GM21825 (cell line): ENCODE results near the gene ALLC.
"Not testable (repeated sequence)": the region's sequence is repeated elsewhere in the genome, so short reads cannot be mapped to it uniquely, and the experiment has no call there.

Experiments
- ATAC-seq: cut with Tn5 transposase; IDR thresholded peaks from one replicate; pipeline ENCODE4 v1.9.1; 2021; ENCODE audit warnings: mild to moderate bottlenecking, moderate library complexity; ENCODE audit not compliant: unreplicated experiment

ALLC gene

DNA sequence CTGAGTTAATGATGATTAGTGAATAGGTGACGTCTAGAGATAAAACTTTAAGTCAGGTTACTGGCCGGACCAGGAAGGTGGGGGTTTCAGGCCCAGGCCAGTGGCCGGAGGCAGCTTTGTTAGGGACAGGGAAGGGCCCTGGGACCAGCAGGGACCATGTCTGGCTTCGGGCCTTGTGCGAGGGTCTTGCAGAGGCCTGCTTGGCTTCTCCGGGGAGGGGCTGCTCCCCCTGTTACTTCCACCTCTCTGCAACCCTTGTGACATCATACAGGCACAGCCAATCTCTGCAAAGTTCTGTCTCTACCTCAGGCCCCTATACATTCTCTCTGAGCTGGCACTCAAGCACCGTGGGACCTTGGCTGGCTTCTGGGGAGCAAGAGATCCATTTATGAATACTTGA, at the start of gene ALLC:
ALLC (plus strand) TSS at position 320 of the 400 bp plus-strand sequence. CDS start 12,958 bp downstream, outside the sequence.
- no peak for ATAC-seq

DNA sequence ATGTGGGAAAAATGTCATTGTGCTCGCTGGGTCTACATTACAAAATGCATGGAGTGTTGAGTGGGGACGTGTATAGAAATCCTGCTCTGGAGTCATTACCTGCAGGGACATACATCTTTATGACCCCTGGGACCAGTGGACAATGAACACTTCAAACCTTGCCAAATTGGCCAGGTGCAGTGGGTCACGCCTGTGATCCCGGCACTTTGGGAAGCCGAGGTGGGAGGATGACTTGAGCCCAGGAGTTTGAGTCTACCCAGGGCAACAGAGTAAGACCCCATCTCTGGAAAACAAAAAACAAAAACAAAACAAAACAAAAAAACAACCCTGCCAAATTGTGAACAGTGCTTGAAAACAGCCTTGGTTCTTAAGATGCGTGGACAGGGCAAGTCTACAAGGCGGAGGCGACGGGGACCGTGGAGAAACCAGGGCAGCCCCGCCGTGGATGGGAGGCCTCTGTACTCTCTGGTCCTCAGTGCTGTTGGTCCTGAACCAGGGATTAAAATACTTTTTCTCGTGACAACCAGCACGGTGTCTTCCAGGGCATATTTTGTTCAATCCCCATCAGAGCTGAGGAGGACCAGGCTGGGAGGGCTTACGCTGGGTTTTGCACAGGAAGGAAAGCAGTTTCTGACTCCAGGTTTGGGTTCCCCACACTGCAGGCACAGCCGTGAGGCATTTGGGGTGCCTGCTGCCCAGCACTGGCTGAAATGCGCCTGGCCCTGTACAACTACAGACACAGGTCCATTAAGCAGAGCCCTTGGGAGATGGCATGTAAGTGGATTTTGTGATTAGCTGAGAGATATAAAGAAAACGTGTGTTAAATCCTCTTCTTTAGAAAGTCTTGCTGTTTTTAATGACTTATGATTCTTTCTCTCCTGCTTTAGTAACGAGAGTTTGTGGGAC, 49.4 kb upstream of the ALLC start:
- ATAC-seq: no peak

GRCh38 chr2:3609279-3609673, 48.7 kb upstream of the ALLC start:
- not testable (repeated sequence) for ATAC-seq

DNA sequence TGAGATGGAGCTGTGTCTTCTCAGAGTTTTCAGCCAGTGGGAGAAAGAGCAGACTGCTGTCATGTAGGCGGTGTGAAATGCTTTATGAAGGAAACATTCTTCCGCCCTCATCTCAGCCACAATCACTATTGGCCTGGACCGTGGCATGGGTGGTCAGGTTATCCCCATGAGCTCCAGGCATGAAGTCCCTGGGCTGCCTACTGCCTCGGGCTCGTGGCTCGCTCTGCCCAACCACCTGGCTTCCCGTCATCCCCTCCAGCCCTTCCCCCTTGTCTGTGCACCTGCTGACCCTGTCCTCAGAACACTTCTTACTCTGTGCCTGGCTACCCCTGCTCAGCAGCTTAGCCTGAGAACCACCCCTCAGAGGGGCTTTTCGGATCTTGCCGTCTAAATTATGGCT, 47.6 kb upstream of the ALLC start:
- no peak for ATAC-seq

GRCh38 chr2:3610881-3611505, 47.0 kb upstream of the ALLC start:
- ATAC-seq: no peak

DNA sequence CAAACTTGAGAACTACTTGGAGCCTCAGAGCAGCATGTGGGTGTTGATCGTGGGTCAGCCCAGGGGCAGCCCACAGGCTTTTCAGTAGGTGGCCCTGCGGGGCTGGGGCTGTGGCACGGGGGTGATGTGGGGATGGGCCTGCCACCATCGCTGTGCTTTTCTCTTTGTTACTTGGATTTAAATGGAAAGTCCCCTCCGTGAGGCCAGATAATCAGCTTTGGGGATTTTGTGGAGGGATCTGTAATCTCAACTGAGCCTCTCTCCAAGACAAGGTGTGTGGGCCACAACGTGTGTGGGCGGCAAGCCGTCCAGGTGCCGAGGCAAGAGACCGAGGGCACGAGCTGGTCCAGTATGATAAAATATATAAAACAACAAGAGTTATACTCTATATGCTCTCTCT, 46.4 kb upstream of the ALLC start:
- no peak for ATAC-seq

GRCh38 chr2:3612639-3613523, 45.1 kb upstream of the ALLC start:
- no peak for ATAC-seq

DNA sequence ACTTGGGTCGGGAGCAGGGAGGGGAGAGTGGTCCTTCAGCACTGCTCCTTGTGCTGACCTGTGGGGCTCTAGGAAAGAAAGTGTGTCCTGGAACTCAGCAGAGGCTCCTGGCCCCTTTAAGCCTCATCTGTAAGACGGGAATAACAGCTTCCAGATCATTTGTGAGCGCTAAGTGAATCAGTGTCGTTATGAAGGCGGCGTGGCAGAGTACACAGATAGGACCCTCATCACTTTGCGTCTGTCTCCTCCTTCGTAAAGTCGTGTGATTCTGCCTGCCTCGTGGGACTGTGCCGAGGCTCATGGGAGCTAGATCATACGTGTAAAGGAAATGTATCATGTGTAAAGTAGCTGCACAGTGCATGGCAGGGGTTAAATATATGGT, 44.5 kb upstream of the ALLC start:
- no peak for ATAC-seq

DNA sequence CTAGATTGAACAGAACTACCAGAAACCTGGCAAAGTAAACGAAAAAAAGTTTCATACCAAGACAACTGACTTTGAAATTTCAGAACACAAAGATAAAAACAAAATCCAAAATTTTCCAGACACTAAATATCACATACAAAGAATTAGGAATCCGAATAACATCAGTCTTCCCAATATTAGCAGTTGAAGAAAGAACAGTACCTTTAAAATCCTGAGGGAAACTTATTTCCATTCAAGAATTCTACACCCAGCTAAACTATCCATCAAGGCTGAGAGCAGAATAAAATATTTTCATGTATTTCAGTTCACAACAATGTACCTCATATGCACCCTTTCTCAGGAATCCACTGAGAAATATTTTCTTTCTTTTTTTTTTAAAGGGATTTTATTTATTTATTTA, 43.3 kb upstream of the ALLC start:
- ATAC-seq: not testable (repeated sequence)

GRCh38 chr2:3615541-3616200, 42.3 kb upstream of the ALLC start:
- not testable (repeated sequence) for ATAC-seq

DNA sequence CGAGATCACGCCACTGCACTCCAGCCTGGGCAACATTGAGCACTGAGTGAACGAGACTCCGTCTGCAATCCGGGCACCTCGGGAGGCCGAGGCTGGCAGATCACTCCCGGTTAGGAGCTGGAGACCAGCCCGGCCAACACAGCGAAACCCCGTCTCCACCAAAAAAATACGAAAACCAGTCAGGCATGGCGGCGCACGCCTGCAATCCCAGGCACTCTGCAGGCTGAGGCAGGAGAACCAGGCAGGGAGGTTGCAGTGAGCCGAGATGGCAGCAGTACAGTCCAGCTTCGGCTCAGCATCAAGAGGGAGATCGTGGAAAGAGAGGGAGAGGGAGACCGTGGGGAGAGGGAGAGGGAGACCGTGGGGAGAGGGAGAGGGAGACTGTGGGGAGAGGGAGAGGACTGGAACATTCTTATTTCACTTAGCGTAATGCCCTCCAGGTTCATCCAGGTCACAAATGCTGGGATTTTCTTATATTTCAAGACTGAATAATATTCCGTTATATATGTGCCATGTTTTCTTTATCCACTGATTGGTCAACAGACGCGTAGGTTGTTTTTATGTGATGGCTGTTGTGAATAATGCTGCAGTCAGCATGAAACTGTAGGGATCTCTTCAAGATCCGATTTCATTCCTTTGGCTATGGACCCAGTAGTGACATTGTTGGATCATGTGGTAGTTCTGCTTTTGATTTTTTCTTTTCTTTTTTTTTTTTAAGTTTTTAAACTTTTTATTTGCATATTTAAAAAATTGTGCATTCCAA, 41.4 kb upstream of the ALLC start:
- ATAC-seq: not testable (repeated sequence)

GRCh38 chr2:3617198-3617890, 40.7 kb upstream of the ALLC start:
- no peak for ATAC-seq

DNA sequence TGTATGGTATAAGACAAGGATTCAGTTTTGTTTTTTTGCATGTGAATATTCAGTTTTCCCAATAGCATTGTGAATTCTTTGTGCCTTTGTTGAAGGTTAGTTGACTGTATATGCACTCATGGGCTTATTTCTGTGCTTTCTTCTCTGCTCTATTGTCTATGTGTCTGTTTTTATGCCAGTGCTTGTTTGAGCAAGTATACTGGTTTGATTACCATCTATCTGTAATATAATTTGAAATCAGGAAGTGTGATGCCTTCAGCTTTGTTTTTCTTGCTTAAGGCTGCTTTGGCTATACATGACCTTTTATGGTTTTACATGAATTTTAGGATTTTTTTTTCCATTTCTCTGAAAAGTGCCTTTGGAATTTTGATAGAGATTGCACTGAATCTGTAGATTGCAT, 39.6 kb upstream of the ALLC start:
- no peak for ATAC-seq

- no peak for ATAC-seq
Measured at GRCh38 chr2:3619033-3619432, 39.0 kb upstream of the ALLC start.

DNA sequence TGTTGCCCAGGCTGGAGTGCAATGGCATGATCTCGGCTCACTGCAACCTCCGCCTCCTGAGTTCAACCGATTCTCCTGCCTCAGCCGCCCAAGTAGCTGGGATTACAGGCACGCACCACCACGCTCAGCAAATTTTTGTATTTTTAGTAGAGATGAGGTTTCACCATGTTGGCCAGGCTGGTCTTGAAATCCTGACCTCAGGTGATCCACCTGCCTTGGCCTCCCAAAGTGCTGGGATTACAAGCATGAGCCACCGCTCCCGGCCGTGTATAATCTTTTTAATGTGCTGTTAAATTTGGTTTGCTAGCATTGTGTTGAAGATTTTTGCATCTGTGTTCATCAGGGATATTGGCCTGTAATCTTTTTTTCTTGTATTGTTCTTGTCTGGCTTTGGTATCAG, 38.3 kb upstream of the ALLC start:
- ATAC-seq: not testable (repeated sequence)

- no peak for ATAC-seq
Measured at GRCh38 chr2:3620834-3621233, 37.2 kb upstream of the ALLC start.

GRCh38 chr2:3622967-3623366, 35.0 kb upstream of the ALLC start:
- no peak for ATAC-seq

DNA sequence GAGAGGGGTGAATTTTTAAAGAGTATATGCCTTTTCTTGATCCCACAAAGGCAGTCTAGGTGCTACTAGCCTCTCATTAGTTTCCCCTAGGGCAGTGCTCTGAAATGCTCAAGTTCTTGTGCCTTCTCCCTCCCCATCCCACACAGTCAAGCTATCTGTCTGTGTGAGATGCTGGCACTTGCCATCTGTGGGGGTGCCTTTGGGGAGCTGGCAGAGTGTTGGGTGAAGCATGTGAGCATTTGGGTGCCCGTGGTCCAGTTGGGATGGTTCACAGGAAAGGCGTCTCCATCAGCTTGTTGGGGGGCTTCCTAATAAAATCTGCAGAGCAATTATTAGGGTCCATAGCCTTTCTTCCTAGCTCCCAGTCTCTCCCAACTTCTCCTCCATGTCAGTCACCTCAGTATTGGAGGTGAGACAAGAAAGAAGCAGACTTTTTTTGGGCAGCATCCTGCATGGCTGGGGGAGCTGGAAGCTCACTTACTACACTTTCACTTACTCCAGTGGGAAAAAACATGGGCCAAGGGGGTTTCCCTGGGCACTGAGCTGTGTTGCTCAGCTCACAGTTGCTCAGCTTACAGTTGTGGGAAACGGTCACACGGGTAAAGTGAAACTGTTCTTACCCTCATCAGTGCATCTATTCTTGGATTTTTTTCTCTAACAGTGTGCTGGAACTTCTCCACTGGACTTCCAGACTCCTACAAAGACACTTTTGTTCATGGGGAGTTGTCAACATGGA, 33.8 kb upstream of the ALLC start:
- ATAC-seq: peak; percentile 80

DNA sequence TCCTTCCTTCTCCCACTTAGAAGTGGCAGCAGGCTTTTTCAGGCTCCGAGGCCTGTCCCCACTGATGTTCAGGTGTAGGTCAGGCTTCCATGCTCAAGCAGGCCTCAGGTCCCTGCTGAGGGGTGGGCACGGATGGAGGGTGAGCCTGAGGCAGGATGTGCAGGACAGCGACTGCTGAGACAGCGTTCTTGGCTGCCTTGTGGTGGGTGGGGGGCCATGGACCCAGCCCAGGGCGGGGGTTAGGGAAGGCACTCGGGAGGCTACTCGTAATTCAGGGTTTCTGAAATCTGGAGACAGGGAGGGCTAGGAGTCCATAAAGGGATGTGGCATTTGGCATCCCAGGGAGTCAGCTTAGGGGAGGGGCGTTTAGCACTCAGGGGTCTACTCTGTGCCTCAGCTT, 32.8 kb upstream of the ALLC start:
- no peak for ATAC-seq
